ENCODE measurements around the gene PDE4D. TPM values are rescaled to one million over a fixed set of nuclear protein-coding genes. Genes with fewer than 3 reads are reported as not detected.

Gene PDE4D
- total and polyA plus RNA-seq, 10 of the 15 experiments (the other 5 are each of a cell fraction or from before 2014, with no cell fraction given): 0.87 to 4.1 (median 2.2) TPM

DNA sequence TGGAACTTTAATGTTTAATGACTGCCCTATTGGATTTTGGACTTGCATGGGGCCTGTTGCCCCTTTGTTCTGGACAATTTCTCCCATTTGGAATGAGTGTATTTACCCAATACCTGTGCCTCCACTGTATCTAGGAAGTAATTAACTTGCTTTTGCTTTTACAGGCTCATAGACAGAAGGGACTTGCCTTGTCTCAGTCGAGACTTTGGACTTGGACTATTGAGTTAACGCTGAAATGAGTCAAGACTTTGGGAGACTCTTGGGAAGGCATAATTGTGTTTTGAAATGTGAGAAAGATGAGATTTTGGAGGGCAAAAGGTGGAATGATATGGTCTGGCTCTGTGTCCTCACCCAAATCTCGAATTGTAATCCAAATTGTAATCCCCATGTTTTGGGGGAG, 368.2 kb downstream of the PDE4D start (continued):
- TF ChIP-seq, protein P1, sequence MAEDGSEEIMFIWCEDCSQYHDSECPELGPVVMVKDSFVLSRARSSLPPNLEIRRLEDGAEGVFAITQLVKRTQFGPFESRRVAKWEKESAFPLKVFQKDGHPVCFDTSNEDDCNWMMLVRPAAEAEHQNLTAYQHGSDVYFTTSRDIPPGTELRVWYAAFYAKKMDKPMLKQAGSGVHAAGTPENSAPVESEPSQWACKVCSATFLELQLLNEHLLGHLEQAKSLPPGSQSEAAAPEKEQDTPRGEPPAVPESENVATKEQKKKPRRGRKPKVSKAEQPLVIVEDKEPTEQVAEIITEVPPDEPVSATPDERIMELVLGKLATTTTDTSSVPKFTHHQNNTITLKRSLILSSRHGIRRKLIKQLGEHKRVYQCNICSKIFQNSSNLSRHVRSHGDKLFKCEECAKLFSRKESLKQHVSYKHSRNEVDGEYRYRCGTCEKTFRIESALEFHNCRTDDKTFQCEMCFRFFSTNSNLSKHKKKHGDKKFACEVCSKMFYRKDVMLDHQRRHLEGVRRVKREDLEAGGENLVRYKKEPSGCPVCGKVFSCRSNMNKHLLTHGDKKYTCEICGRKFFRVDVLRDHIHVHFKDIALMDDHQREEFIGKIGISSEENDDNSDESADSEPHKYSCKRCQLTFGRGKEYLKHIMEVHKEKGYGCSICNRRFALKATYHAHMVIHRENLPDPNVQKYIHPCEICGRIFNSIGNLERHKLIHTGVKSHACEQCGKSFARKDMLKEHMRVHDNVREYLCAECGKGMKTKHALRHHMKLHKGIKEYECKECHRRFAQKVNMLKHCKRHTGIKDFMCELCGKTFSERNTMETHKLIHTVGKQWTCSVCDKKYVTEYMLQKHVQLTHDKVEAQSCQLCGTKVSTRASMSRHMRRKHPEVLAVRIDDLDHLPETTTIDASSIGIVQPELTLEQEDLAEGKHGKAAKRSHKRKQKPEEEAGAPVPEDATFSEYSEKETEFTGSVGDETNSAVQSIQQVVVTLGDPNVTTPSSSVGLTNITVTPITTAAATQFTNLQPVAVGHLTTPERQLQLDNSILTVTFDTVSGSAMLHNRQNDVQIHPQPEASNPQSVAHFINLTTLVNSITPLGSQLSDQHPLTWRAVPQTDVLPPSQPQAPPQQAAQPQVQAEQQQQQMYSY (CRISPR knock-in tag; IDR thresholded peaks at IDR 0.05): no peak
- TF ChIP-seq POLR2AphosphoS5 (IDR thresholded peaks at IDR 0.05; ENCODE audit: low read length) (no peak), RCOR1 (conservative IDR thresholded peaks at IDR 0.05; ENCODE audit: low read depth, low read length) (no peak), JUND (IDR thresholded peaks at IDR 0.05; ENCODE audit: low read depth, low read length) (no peak), SIX5 (IDR thresholded peaks at IDR 0.05; ENCODE audit: low read depth, low read length, severe bottlenecking) (no peak)
- TF ChIP-seq, protein P2, sequence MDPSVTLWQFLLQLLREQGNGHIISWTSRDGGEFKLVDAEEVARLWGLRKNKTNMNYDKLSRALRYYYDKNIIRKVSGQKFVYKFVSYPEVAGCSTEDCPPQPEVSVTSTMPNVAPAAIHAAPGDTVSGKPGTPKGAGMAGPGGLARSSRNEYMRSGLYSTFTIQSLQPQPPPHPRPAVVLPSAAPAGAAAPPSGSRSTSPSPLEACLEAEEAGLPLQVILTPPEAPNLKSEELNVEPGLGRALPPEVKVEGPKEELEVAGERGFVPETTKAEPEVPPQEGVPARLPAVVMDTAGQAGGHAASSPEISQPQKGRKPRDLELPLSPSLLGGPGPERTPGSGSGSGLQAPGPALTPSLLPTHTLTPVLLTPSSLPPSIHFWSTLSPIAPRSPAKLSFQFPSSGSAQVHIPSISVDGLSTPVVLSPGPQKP (IDR thresholded peaks at IDR 0.05; ENCODE audit: low read depth, low read length): no peak
- TF ChIP-seq, protein P3, sequence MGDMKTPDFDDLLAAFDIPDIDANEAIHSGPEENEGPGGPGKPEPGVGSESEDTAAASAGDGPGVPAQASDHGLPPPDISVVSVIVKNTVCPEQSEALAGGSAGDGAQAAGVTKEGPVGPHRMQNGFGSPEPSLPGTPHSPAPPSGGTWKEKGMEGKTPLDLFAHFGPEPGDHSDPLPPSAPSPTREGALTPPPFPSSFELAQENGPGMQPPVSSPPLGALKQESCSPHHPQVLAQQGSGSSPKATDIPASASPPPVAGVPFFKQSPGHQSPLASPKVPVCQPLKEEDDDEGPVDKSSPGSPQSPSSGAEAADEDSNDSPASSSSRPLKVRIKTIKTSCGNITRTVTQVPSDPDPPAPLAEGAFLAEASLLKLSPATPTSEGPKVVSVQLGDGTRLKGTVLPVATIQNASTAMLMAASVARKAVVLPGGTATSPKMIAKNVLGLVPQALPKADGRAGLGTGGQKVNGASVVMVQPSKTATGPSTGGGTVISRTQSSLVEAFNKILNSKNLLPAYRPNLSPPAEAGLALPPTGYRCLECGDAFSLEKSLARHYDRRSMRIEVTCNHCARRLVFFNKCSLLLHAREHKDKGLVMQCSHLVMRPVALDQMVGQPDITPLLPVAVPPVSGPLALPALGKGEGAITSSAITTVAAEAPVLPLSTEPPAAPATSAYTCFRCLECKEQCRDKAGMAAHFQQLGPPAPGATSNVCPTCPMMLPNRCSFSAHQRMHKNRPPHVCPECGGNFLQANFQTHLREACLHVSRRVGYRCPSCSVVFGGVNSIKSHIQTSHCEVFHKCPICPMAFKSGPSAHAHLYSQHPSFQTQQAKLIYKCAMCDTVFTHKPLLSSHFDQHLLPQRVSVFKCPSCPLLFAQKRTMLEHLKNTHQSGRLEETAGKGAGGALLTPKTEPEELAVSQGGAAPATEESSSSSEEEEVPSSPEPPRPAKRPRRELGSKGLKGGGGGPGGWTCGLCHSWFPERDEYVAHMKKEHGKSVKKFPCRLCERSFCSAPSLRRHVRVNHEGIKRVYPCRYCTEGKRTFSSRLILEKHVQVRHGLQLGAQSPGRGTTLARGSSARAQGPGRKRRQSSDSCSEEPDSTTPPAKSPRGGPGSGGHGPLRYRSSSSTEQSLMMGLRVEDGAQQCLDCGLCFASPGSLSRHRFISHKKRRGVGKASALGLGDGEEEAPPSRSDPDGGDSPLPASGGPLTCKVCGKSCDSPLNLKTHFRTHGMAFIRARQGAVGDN (IDR thresholded peaks at IDR 0.05): no peak
- TF ChIP-seq, protein P4, sequence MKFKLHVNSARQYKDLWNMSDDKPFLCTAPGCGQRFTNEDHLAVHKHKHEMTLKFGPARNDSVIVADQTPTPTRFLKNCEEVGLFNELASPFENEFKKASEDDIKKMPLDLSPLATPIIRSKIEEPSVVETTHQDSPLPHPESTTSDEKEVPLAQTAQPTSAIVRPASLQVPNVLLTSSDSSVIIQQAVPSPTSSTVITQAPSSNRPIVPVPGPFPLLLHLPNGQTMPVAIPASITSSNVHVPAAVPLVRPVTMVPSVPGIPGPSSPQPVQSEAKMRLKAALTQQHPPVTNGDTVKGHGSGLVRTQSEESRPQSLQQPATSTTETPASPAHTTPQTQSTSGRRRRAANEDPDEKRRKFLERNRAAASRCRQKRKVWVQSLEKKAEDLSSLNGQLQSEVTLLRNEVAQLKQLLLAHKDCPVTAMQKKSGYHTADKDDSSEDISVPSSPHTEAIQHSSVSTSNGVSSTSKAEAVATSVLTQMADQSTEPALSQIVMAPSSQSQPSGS (IDR thresholded peaks at IDR 0.05; ENCODE audit: low read length): no peak
- TF ChIP-seq, protein P5, sequence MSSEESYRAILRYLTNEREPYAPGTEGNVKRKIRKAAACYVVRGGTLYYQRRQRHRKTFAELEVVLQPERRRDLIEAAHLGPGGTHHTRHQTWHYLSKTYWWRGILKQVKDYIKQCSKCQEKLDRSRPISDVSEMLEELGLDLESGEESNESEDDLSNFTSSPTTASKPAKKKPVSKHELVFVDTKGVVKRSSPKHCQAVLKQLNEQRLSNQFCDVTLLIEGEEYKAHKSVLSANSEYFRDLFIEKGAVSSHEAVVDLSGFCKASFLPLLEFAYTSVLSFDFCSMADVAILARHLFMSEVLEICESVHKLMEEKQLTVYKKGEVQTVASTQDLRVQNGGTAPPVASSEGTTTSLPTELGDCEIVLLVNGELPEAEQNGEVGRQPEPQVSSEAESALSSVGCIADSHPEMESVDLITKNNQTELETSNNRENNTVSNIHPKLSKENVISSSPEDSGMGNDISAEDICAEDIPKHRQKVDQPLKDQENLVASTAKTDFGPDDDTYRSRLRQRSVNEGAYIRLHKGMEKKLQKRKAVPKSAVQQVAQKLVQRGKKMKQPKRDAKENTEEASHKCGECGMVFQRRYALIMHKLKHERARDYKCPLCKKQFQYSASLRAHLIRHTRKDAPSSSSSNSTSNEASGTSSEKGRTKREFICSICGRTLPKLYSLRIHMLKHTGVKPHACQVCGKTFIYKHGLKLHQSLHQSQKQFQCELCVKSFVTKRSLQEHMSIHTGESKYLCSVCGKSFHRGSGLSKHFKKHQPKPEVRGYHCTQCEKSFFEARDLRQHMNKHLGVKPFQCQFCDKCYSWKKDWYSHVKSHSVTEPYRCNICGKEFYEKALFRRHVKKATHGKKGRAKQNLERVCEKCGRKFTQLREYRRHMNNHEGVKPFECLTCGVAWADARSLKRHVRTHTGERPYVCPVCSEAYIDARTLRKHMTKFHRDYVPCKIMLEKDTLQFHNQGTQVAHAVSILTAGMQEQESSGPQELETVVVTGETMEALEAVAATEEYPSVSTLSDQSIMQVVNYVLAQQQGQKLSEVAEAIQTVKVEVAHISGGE (CRISPR knock-in tag; IDR thresholded peaks at IDR 0.05): no peak
- TF ChIP-seq, protein P6, sequence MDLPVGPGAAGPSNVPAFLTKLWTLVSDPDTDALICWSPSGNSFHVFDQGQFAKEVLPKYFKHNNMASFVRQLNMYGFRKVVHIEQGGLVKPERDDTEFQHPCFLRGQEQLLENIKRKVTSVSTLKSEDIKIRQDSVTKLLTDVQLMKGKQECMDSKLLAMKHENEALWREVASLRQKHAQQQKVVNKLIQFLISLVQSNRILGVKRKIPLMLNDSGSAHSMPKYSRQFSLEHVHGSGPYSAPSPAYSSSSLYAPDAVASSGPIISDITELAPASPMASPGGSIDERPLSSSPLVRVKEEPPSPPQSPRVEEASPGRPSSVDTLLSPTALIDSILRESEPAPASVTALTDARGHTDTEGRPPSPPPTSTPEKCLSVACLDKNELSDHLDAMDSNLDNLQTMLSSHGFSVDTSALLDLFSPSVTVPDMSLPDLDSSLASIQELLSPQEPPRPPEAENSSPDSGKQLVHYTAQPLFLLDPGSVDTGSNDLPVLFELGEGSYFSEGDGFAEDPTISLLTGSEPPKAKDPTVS (IDR thresholded peaks at IDR 0.05; ENCODE audit: low read depth, low read length): no peak

Measured in GM12878 (cell line).